SU-DHL-6 (cell line): Measurements from ENCODE around the gene FXYD3.

Experiments used
- EZH2phosphoT487 ChIP-seq: fragments of 200-600 bp; sonication (generic), shearing (Covaris generic); conservative IDR thresholded peaks from 2 replicates; pipeline ENCODE4 v1.6.1; 2018; ENCODE audit warnings: mild to moderate bottlenecking, antibody characterized with exemption, low read length, moderate library complexity, mixed read lengths
- TF ChIP-seq, protein P1 (sequence below): fragments of 200-600 bp; sonication (generic); IDR thresholded peaks from one replicate; pipeline ENCODE4 v1.5.1; 2017; ENCODE audit warnings: antibody characterized with exemption, mild to moderate bottlenecking, low read length, moderate library complexity; ENCODE audit not compliant: insufficient read depth, poor library complexity, severe bottlenecking

DNA sequence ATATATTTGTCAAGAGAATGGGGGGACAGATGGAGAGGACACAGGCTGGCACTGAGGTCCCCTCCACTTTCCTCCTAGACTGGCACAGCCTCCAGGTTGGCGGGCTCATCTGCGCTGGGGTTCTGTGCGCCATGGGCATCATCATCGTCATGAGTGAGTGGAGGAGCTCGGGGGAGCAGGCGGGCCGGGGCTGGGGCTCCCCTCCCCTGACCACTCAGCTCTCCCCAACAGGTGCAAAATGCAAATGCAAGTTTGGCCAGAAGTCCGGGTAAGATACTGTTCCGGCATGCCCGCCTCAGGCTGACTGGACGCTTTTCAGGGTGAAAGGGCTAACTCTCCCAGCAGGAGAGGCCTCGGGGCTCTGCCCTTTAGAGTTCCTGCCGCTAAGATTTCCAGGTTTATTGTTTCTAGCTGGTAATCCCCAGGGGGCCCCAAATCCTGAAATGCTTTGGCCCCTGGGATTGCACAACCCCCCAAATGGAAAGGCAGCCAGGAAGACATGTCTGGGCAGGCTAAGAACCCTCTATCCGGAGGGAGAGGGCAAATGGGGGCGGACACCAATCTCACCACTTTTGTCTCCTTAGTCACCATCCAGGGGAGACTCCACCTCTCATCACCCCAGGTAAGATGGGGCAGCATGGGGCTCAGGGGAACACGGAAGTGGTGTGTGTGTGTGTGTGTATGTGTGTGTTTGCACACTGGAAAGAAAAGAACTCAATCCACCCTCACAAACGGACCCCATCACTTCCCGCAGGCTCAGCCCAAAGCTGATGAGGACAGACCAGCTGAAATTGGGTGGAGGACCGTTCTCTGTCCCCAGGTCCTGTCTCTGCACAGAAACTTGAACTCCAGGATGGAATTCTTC, 7.3 kb downstream of the FXYD3 start:
- TF ChIP-seq, protein P1, sequence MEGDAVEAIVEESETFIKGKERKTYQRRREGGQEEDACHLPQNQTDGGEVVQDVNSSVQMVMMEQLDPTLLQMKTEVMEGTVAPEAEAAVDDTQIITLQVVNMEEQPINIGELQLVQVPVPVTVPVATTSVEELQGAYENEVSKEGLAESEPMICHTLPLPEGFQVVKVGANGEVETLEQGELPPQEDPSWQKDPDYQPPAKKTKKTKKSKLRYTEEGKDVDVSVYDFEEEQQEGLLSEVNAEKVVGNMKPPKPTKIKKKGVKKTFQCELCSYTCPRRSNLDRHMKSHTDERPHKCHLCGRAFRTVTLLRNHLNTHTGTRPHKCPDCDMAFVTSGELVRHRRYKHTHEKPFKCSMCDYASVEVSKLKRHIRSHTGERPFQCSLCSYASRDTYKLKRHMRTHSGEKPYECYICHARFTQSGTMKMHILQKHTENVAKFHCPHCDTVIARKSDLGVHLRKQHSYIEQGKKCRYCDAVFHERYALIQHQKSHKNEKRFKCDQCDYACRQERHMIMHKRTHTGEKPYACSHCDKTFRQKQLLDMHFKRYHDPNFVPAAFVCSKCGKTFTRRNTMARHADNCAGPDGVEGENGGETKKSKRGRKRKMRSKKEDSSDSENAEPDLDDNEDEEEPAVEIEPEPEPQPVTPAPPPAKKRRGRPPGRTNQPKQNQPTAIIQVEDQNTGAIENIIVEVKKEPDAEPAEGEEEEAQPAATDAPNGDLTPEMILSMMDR: no peak
- no peak for TF ChIP-seq EZH2phosphoT487
